GM10266 (cell line): ENCODE results near the gene SBF1.

Experiments used
- DNase-seq: peaks from one replicate; pipeline ENCODE4 v3.0.0; 2012; ENCODE audit errors: extremely low spot score
- CTCF ChIP-seq: IDR thresholded peaks from 2 replicates; pipeline ENCODE4 v1.5.1; 2012; ENCODE audit warnings: mild to moderate bottlenecking, low read depth; ENCODE audit not compliant: control insufficient read depth, insufficient read depth; ENCODE audit errors: missing control alignments

The SBF1 gene

GRCh38 chr22:50482107-50483074, 7.6 kb upstream of the SBF1 start:
- no peak for TF ChIP-seq CTCF
- no peak for DNase-seq

GRCh38 chr22:50481440-50482106, 6.7 kb upstream of the SBF1 start, which contains the start of gene ADM2:
ADM2 (plus strand) TSS chr22:50481543; CDS start chr22:50481848, 305 bp downstream.
- TF ChIP-seq CTCF: no peak
- peak; percentile 84 for DNase-seq

- DNase-seq: no peak
- no peak for TF ChIP-seq CTCF
These were observed 6.2 kb upstream of the SBF1 start for GRCh38 chr22:50481045-50481439.

- TF ChIP-seq CTCF: no peak
- no peak for DNase-seq
These were observed 4.9 kb upstream of the SBF1 start for GRCh38 chr22:50479721-50480120.

GRCh38 chr22:50477923-50478322, 3.1 kb upstream of the SBF1 start:
- TF ChIP-seq CTCF: no peak
- DNase-seq: no peak

GRCh38 chr22:50476868-50477267, 2.0 kb upstream of the SBF1 start:
- DNase-seq: no peak
- TF ChIP-seq CTCF: no peak

GRCh38 chr22:50475652-50476002, 792 bp upstream of the SBF1 start:
- no peak for TF ChIP-seq CTCF
- no peak for DNase-seq
